HG03354 (cell line): Measurements from ENCODE around the gene TNIK.
A peak's percentile ranks its signal among the peaks of the same experiment; 100 is the strongest.
"Not testable (repeated sequence)": the region's sequence is repeated elsewhere in the genome, so short reads cannot be mapped to it uniquely, and the experiment has no call there.

ENCODE experiments used
- ATAC-seq: cut with Tn5 transposase; IDR thresholded peaks from one replicate; pipeline ENCODE4 v1.9.1; 2021; ENCODE audit warnings: mild to moderate bottlenecking; ENCODE audit not compliant: unreplicated experiment, poor library complexity, severe bottlenecking

Gene TNIK

DNA sequence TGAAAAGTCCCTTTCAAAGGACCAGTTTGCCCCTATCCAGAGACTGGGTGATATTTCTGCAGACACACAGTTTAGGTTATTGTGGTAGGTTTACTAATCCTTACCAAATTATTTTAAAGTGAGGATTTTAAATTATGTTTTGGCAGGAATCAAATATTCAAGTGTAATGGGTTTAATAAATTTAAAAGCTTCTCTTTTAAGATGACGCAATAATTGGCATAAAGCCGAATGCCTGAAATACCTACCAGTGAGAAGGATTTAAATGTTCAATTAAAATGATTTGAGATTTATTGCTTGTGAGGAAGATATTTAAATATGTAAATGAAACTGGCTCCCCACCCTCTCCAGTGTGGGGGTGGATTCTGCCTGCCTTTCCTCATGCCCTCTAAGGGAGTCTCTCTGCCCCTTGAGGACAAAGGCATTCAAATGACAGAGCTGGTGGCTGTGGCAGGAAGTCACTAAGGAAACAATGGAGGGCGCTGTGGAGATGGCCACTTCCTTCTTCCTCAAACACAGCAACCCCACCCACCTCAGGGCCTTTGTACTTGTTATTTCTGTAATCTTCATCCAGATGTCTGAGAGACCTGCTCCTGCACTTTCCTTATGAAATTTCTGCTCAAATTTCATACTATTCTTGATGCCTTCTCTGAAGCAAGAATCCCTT lies 131.7 kb downstream of the TNIK start:
- peak; percentile 72 for ATAC-seq

DNA sequence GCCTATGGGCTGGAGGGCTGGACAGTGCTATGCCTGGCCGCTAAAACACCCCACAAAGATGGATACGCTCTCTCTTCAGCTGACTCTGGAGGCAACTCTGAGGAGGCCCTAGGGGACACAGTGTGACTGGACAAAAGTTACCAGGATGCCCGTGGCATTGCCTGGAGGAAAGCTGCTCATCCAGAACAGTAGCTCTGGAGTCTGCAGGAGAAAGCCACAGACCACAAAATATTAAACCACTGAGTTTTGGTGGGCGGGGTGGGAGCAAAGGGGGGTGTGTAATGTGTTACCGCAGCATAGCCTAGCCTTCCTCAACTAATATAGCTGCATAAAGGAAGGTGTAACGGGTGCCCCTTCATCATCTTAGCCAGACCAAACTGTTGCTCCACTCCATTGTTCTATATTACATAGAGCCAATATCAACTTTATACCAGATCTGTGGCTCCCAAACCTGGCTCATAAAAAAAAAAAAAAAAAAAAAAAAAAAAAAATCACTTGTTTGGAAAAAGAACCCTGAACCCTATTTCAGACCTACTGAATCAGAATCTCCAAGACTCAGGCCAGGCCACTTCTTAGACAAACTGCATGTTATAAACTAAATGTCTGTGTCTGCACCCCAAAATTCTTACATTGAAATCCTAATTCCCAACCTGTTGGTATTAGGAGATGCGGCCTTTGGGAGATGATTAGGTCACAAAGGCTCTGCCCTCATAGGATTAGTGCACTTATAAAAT lies 132.6 kb downstream of the TNIK start:
- ATAC-seq = no peak

DNA sequence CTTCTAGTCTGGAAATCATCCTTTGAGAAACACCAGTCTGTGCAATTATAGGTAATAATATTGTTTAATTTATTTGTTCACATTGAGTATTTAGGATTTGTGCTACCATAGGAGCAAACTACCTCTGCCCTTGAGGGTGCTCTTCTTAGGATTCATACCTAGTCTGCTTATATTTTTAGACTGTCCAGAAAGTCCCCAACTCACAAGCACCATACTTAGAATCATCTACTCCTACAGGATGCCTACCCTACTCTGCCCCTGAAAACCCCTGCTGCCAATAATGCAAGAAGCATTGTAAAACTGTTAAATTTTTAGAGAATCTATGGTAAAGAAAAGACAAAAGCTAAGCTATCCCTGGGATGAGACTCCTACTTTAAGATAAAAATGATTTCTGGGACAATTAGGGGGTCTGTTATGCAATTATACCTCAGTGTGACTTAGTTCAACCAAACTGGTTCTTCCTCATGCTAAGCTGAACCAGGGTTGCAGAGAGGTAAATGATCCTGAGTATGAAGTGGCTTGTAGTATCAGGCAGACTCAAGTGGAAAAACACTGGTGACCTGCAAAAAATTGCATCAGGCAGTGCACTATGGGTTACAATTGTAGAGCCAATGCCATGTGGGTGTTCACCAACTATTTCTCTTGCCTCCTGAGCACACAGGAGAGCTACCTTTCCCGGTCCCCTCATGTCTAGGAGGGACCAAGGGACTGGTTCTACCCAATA lies 133.3 kb downstream of the TNIK start:
- ATAC-seq = no peak

DNA sequence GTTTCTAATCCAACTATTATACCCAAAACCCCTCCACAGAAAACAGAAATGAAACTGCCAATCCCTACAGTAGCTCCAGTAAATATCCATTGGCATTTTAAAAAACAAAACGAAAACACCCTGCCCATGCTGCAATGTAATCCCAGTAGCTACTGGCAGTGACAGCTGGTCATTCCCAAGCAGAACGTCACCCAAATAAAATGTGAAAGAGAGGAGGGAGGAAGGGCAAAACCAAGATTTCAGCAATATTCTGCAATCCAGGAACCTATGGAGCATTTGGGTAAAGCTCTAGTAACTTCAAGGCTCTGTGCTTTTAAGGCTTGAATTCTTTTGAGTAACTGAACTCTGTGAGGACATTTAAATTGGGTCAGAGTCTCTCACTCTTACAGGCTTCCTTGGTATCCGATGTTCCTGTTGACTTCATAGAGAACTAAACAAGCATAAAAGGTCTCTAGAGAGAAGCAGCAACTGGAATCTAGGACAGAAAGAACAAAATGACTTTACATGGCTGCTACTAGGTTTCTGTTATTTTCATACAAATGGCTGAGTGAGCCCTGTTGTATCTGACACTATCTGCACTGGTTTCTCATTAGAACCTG lies 136.2 kb downstream of the TNIK start:
- no peak for ATAC-seq

DNA sequence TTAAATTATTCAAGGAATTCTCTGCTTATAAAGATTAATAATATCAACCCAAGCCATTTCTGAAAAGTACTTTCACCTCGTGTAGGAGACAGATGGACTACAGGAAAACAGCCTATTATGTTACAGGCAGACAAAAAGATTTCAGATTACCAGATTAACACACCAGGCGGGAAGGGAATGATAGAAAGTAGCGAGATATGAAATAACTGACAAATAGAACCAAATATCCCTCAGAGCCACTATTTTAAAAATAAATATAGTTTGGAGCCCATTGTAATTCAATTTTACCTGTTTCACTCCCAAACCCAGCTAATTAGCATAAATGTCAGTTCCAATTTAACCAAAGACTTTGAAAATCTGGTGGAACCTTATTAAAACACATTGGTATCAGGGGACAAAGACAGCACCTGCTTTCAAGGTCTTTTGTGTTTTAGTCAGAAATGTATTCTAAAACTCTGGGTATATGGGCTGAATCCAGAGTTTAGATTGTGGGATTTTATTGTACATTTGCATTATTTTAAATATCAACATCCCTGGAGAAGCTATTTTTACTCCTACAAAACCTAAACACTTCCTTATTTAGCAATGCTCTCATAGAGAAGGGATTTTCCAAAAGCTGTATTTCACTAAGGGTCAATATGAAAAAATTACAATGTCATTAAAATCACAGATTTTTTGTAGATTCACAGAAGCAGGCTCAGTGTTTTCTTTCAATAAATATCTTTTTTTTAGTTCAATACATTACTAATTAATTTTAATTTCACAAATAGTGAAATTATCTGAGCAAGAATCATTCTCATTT lies 138.4 kb downstream of the TNIK start:
- no peak for ATAC-seq

DNA sequence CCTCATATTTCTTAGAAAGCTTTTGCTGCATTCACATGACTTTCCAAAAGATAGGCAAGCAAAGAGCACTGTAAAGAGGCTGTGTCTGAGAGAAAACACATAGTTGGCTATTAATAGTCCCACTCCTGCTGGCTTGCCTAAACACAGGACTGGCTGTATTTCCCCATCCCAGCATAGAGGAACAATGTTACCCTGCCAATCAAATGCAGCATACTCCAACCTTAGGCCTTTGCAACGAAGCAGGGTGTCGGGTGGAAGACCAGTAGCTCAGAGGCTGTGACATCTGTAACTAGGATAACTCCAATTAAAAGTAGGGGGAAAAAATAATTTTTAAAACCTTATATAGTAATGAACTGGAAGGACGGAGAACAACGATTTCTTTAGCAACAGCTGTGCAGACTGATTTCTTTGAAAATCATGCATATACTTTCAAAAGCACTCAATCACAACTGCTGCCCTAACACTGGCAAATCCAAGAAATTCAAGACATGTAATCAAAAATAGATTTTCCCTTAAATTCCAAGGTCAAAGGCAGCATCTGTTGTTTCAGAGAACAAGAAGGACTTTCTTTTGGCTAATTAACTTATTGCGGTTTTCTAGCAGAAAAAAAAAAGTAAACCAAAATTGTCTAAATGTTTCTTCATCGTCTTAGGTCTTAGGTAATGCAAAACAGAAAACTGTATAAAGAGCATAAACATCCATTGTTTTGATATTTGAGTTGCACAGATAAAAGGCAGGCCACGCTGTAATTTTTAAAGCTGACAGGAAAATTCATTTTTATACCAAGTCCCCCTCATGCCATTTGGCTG lies 139.3 kb downstream of the TNIK start:
- ATAC-seq = no peak

DNA sequence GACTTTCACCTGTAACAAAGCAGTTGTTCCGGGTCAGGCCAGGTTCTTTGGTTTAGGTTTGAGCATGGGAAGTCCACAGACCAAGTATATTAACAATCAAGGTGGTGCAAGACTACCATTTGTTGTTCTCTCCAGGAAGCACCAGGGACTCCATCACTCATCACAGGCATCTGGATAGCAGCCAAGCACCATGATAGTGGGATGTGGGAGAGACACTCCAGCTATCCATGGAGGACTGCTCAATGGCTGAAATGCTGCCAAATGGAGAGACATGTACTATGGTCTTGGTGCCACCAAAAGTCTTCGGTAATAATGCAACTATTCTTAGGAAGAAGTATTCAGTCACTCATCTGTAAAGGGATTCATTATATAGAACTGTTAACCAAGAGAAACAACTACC lies 143.0 kb downstream of the TNIK start:
- no peak for ATAC-seq

DNA sequence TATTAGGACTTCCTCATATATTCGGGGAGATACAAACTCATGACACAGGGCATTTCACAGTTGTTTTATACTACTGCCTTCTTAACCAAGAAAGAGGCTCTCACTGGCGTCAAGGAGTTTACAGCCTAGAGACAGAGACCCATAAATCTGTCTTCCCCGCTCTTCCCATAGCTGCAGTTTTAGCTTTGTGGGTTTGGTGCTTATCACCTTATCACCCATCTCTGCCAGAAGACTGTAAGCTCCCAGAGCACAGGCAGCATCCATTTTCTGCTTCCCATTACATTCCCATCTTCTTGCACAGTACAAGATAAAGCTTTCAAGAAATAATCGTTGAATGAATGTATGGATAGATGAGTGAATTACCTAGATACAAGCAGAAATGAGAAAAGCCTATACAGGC lies 144.3 kb downstream of the TNIK start:
- no peak for ATAC-seq

DNA sequence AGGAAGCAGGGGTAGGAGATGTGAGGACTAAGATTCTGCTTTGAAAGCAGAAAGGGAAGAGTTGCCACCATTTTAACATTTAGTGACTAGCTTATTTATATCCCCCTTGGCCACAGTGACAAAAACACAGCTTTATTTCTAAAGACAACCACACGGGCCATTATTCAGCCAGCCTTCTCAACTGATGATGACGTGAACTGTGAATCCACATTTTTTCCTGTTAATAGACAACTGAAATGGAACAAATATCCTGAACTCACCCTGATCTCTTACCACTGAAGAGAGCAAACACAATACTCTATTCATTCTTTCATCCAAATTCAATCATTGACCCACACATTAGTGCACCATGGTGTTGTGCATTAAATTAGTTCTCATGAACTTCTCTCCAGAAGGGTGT lies 145.1 kb downstream of the TNIK start:
- ATAC-seq = no peak

DNA sequence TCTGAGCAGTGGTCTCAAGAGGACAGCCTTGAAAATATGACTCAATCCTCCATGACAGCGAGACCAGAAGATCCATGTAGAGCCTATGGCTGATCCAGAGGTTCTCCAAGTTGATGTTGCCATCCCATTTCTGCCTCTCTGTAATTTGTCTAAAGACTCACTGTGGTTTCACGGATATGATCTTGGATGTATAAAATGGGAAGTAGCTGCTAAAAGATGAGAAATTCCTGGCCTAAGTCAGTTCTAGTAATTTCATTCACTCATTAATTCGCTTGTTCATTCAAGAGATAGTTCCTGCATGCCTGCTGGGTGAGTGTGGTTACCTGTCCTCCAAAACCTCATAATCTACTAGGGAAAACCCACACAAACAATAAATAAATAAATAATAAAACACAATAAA lies 145.9 kb downstream of the TNIK start:
- ATAC-seq = no peak

DNA sequence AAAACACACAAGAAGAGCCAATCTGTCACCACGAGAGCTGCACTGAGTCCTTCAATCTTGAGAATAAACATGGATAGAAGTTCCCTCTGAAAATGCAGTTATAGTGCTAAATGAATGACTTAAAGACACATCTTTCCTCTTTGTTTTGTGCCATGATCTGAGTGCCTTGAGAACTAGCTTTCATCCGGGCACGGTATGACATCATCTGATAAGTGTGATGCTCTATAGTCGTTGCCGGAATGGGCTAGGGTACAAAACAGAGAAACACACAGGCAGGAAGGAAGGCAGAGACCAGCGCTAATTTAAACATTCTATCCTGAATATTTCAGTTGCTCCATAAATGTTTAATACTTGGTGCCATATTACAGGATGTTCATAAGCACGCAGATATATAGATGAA lies 146.5 kb downstream of the TNIK start:
- no peak for ATAC-seq

DNA sequence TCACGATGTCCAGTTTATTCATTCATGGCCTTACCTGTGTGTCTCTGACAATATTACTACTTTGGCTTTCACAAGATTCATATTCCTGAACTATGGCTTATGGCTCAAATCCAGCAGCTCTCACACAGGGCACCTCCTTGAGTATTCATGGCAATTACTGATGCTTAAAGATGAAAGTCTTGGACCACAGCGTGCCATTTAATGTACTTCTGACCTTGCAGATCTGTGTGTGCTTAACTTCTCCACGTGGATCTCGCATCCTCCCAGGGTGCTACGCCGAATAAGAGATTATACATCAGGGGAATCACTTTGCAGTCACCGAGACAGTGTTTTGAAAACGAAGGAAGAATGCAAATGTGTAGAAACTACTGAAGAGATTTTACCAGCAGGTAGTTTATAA lies 147.5 kb downstream of the TNIK start:
- no peak for ATAC-seq

DNA sequence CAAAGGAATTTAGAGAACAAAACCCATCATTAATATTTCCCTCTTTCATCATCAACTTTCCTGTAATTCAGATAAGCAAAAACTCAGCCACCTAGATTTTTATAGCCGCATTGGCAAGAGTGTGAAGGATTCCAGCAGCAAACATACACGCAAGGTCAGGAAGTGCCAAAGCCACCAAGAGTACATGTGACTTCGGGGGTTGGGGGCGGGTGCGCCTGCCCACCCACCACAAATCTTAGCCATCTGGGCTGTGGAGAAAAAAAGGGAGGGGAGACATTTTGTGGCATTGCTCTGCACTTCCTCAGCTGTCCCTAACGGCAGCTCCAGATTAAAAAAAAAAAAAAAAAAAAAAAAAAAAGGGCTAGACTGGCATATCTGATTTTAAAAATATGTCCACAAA lies 148.4 kb downstream of the TNIK start:
- no peak for ATAC-seq

DNA sequence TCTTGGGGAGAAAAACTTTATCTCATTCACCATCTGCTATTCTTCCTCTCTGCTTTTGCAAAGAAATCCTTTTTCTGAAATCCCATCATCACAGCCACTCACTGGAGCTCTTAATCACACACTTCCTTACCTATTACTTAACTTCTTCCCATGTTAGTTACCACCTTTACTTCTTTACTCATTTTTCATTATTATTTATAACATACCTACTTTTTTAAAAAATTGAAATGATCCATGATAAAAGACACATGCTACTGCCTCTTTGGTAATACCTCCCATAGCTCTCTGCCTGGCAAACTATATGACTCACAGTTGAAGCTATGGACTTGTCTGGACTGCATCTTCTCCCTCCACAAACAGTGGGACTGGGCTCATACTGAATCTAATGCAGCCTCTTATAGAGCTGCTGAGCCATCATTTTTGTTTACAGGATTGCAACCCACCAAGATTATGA lies 150.3 kb downstream of the TNIK start:
- no peak for ATAC-seq

DNA sequence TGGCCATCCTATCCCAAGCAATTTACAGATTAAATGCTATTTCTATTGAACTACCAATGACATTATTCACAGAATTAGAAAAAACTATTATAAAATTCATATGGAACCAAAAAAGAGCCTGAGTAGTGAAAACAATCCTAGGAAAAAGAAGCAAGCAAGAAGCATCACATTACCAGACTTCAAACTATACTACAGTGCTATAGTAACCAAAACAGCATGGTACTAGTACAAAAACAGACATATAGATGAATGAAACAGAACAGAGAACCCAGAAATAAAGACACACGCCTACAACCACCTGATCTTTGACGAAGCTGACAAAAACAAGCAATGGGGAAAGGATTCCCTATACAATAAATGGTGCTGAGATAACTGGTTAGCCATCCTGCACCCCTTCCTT lies 152.2 kb downstream of the TNIK start:
- ATAC-seq = no peak

DNA sequence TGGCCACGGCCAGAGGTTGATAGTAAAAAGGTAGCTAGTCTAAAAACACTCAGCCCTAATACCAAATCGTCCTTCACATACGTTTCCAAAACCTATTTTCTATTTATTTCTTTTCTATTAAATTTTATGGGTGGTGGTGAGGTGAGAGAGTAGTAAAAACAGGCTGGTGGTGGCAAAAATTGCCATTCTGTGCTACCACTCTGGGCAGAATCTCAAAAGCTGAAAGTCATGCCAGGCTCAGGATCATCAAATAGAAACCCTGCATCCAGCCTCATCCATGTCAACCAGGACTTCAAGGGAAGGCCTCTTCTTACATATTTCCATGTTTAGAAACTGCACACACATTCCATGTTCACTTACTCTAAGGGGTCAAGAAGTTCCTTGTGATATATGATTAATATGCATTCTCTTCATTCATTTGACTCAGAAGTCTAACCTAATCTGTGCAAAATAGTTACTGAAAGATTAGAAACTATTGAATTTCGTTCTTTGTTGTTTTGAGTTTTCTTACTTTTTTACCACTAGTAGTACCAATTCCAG lies 153.1 kb downstream of the TNIK start:
- no peak for ATAC-seq

DNA sequence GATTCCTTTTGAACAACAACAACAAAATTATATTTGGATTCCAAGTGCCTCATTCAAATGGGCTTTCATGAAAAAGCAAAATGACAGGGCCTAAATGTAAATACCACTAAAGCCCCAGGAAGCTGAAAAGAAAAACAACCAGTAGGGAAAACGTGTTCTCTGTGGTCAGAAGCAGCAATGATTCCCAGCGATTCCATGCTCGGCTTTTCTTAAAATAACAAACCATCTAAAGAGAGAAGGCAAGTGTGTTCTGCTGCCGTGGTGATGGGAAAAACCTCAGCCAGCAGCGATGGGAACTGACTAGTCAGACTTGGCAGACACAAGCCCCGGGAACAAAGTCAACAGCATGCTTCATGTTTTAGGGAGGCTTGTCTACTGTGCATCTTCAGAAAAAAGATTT lies 153.6 kb downstream of the TNIK start:
- no peak for ATAC-seq

DNA sequence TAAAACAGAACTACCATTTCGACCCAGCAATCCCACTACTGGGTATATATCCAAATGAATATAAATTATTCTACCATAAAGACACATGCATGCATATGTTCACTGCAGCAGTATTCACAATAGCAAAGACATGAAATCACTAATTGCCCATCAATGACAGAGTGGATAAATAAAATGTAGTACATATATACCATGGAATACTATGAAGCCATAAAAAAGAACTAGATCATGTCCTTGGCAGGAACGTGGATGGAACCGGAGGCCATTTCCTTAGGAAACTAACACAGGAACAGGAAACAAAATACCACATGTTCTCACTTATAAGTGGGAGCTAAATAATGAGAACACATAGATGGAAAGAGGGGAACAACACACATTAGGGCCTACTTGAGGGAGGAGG lies 154.4 kb downstream of the TNIK start:
- not testable (repeated sequence) for ATAC-seq

DNA sequence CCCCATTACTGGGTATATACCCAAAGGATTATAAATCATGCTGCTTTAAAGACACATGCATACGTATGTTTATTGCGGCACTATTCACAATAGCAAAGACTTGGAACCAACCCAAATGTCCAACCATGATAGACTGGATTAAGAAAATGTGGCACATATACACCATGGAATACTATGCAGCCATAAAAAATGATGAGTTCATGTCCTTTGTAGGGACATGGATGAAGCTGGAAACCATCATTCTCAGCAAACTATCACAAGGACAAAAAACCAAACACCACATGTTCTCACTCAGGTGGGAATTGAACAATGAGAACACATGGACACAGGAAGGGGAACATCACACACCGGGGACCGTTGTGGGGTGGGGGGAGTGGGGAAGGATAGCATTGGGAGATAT lies 155.7 kb downstream of the TNIK start:
- not testable (repeated sequence) for ATAC-seq
